LNCaP clone FGC (cell line): ENCODE measurements around the gene MCRIP1.

Experiments
- DNase-seq: peaks from one replicate; pipeline ENCODE4 v3.0.0-alpha.2; 2011; ENCODE audit warnings: low read depth
- H3K4me3 ChIP-seq: 2 replicates; pipeline ENCODE4 v1.5.1; 2011; ENCODE audit warnings: mild to moderate bottlenecking, low read depth, low read length, control low read depth
- CTCF ChIP-seq: IDR thresholded peaks from 2 replicates; pipeline ENCODE4 v1.5.1; 2012; ENCODE audit warnings: mild to moderate bottlenecking; ENCODE audit not compliant: control insufficient read depth, insufficient read depth; ENCODE audit errors: extremely low read depth

The MCRIP1 gene

GRCh38 chr17:81833160-81833920, at the start of gene MCRIP1:
Gene MCRIP1 (minus strand): TSS chr17:81833291. CDS start chr17:81824506, 8,785 bp downstream.
- no peak for TF ChIP-seq CTCF
- peak within 1 kb of the TSS; percentile 83 for H3K4me3 ChIP-seq
- DNase-seq, result peak; percentile 72

DNA sequence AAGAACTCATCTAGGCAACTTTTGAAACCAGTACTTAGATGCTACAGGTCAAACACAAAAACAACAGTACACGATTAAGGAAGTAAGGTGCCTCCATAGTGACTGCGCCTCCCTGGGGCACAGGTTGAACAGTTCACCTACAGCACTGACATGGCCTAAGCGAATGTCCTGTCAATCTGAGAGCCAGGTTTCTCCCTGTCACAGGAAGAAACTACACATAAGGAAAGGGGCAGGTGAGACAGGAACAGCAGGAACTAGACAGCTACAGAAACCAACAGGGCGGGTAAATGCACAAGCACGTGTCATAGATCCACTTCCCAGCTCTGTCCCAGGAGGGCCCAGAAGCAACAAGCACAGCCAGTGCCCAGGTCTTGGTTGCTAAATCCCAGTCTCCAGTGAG, 46.0 kb upstream of the MCRIP1 start:
- H3K4me3 ChIP-seq, result no peak overlapping the region
- no peak for DNase-seq
- no peak for TF ChIP-seq CTCF

- DNase-seq, result no peak
- no peak overlapping the region for H3K4me3 ChIP-seq
- no peak for TF ChIP-seq CTCF
Observed at GRCh38 chr17:81878294-81878693, 45.2 kb upstream of the MCRIP1 start.

- H3K4me3 ChIP-seq, result no peak overlapping the region
- no peak for TF ChIP-seq CTCF
- DNase-seq, result no peak
Observed at GRCh38 chr17:81877569-81877968, 44.5 kb upstream of the MCRIP1 start.

DNA sequence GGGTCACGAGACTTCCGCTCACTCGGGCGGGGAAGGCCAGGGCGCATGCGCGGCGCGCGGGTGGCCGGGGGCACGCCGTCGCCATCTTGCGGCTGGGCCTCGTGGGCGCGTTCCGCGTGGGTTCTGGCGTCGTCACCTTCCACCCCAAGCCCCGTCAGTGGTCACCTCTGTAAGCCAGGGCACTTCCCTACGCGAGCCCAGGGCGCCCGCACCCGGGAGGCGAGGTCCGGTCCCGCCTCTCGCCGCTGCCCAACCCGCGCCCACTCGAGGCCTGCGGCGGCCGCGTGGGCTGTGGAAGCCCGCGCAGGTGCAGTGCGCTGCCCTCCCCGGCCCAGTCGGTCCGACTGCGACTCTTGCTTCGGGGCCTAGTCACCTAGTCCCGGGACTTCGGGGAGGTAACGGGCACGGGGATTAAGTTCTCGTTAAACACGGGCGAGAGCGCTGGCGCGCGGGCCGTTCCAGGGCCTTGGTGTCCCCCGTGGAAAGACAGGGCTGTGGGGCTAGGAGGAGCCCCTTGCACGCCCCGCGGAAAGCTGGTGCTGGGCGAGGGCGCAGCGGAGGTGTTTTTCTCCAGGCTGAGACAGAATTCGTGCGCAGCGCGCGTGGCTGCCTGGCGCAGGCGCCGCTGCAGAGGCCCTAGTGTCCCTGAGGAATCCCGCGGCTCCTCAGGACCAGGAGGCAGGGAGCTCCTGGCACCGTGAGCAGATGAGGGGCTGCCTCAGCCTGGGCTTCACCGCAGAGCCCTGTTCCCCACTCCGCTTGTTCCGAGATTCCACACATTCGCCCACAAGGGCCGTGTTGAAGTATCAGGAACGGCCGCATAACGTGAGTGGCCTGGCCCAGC, 38.5 kb upstream of the MCRIP1 start:
- H3K4me3 ChIP-seq, result peak overlapping the region; percentile 65
- TF ChIP-seq CTCF, result peak; percentile 45
- DNase-seq, result no peak

GRCh38 chr17:81870981-81871386, 37.9 kb upstream of the MCRIP1 start, which contains the start of gene ARHGDIA:
Gene ARHGDIA (minus strand): TSS chr17:81871337. CDS start chr17:81869930, 1,407 bp downstream.
- H3K4me3 ChIP-seq, result peak within 1 kb of the TSS; percentile 83
- no peak for DNase-seq
- no peak for TF ChIP-seq CTCF
